ENCODE results near the gene PTPA. TPM values are rescaled to one million over a fixed set of nuclear protein-coding genes. Genes with fewer than 3 reads are reported as not detected.

The PTPA gene
- total and polyA plus RNA-seq, 9 of the 15 experiments (the other 6 are each of a cell fraction or from before 2014, with no cell fraction given) = 1.7 to 121 (median 72.6) TPM

DNA sequence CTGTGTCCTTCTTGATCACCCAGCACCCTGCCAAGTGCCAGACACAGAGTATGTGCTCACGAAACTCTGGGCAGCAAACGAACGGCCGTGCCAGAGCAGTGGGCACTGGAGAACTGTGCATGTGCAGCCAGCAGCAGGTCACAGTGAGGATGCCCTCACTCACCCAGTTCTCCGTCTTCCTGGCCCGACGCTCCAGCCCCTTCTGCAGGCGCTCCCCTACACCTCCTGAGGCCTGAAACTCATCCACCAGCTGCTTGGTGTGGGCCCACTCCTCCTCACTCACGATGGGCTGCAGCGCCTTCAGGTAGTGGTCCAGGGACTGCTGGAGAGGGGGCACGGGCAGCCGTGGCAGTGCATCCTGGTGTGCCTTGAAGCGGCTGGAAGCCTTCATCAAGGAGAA, 3.6 kb upstream of the PTPA start (continued):
- TF ChIP-seq, protein P1, sequence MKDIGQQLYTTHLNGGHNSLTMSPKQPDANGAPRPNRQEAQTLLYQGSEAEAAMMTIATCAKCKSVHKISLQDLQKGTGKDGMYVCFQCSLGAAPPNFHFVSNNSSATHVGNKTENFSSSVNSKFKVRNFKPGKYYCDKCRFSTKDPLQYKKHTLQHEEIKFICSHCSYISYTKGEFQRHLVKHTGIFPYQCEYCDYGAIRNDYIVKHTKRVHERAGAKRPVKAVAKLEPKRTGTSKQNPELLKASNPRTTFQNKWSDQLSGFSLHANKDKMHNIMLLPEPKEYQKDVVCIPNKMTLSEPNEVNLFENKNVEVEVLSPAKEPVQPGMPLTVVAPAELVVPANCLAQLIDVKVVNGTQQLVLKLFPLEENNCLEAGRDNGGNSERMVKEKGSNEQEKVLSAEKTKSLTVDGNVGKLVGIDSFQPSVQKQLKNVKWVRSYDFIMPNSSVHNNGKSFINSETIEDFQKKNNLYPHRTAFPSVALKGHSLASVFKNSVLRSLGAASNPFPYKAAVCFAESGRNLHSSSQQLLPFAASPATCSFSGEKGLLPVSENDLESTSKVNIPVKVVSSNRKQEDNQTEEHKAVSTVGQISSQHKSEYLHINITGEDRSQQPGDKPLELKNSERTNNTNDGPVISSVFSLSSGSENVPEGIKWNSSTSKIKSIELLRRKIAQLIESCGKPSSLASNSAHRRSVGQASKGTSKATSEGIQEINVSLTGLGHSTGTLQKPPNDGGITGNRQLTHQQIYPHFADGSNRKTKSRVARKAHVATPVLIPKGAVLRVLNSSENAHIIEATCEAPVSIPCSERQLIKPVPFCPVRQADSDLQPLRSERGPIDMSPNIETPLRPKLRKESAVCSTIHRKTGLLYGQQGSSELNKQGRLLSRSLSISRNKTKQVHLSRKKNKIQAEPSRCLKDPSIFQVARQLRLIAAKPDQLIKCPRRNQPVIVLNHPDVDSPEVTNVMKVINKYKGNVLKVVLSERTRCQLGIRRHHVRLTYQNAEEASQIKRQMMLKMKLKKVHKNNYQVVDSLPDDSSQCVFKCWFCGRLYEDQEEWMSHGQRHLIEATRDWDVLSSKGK (CRISPR knock-in tag; IDR thresholded peaks at IDR 0.05) = no peak
- TF ChIP-seq ZNF785 (CRISPR knock-in tag; IDR thresholded peaks at IDR 0.05) (no peak), CHCHD3 (CRISPR knock-in tag; IDR thresholded peaks at IDR 0.05) (no peak)

DNA sequence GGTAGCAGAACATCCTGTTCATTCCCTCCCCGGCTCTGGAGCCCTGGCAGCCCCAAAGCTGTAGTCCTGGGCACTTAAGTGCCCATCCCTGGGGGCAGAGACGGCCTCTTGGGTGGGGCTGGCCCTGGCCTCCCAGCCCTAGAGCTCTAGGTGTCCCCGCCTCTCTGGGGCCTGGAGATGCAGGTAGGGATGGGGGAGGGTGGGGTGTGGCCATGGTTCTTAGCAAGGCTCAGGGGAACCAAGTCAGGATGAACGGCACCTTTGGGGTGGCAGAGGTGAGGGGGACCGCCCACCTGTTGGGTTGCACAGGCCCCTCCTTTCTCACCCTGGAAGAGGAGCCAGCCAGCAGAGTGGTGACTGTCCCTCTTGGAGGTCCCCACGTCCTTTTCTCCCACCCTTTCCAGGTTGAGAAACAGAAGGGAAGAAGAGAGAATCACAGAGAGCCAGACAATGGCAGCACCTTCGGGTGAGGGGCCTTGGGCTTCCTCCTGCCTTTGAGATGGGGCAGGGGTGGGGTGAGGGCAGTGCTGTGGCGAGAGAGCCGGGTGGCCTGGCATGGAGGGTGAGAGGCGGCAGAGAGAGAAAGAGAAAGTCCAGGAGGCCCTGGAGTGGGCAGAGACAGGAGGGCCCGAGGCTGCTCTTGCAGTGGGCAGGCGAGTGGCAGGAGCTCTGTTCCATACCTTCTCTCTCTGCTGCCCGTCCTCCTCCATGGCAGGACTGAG, 3.0 kb upstream of the PTPA start:
- ATAC-seq = no peak
- POLR2A ChIA-PET = interaction anchor here (0.5 to 2.0 kb wide), 2 partner anchors 10 to 106 kb away, joined by 3 to 11 read pairs; no protein-coding TSS in a partner anchor

More for the DNA sequence above, 3.0 kb upstream of the PTPA start:
- BruUV-seq (replicated peaks) = no TSS peak
- Histone ChIP-seq H3K79me2 (ENCODE audit: control insufficient read depth, insufficient read depth, low read length) (peaks cover 22% of the 10 kb centered on the region), H3K36me3 (ENCODE audit: control insufficient read depth, insufficient read depth, low read length) (peaks cover 3% of the 10 kb centered on the region; the same call in 1 of the 3 replicates), H2AFZ (ENCODE audit: low read depth, low read length) (no peak overlapping the region), H3K4me2 (ENCODE audit: insufficient read depth, low read length) (no peak overlapping the region), H3K9me1 (ENCODE audit: control insufficient read depth, insufficient read depth, low read length) (peaks cover under 1% of the 10 kb centered on the region), H3K9ac (ENCODE audit: insufficient read depth in 1 of 2, low read depth in 2 of 2, low read length in 2 of 2) (peak overlapping the region in 1 of 2 experiments; percentile 31; a peak in 1 of 4 replicates), H3K4me1 (replicated peaks in 1 of 2; ENCODE audit: control insufficient read depth in 2 of 2, insufficient read depth in 2 of 2, low read length in 2 of 2) (peaks cover 7 to 51% of the 10 kb centered on the region in 2 experiments), H3K27me3 (ENCODE audit: control insufficient read depth in 2 of 2, insufficient read depth in 2 of 2, low read length in 2 of 2) (no peaks in the 10 kb centered on the region), H3K4me3 (no peak overlapping the region), H3K9me3 (replicated peaks; ENCODE audit: control insufficient read depth, insufficient read depth, low read depth, low read length) (no peaks in the 10 kb centered on the region), H3K27ac (ENCODE audit: extremely low read depth, low read depth, low read length) (no peak overlapping the region), H4K20me1 (replicated peaks; ENCODE audit: control insufficient read depth, insufficient read depth, low read length) (no peaks in the 10 kb centered on the region)
- WGBS (ENCODE audit: insufficient coverage, low coverage, missing lambda C conversion rate) = 58% methylated on average over 5 of the region's 13 CpGs
- TF ChIP-seq POLR2G (IDR thresholded peaks at IDR 0.05; ENCODE audit: low read depth, low read length) (no peak), XRCC4 (IDR thresholded peaks at IDR 0.05; ENCODE audit: extremely low read depth, insufficient read depth, insufficient read length) (no peak), L3MBTL2 (IDR thresholded peaks at IDR 0.05) (no peak), TCFL5 (CRISPR knock-in tag; conservative IDR thresholded peaks at IDR 0.05) (no peak)
- TF ChIP-seq, protein P2, sequence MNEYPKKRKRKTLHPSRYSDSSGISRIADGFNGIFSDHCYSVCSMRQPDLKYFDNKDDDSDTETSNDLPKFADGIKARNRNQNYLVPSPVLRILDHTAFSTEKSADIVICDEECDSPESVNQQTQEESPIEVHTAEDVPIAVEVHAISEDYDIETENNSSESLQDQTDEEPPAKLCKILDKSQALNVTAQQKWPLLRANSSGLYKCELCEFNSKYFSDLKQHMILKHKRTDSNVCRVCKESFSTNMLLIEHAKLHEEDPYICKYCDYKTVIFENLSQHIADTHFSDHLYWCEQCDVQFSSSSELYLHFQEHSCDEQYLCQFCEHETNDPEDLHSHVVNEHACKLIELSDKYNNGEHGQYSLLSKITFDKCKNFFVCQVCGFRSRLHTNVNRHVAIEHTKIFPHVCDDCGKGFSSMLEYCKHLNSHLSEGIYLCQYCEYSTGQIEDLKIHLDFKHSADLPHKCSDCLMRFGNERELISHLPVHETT (CRISPR knock-in tag; conservative IDR thresholded peaks at IDR 0.05 in 1 of 2, IDR thresholded peaks at IDR 0.05 in 1 of 2) = no peak
- FAIRE-seq (no peak), DNase-seq (ENCODE audit: extremely low read depth in 1 of 4, low spot score in 3 of 4) (no peak)
- in situ Hi-C loops (cut with MboI) (no loop called here), intact Hi-C loops (cut with micrococcal nuclease) (no loop called here)
- CTCF ChIA-PET (ENCODE audit: low intra/inter-chr PET ratio) = no interaction called here
